Naive thymus-derived CD4-positive, alpha-beta T cell (primary cell): Measurements from ENCODE around the gene HNRNPA1. TPM values are rescaled to one million over a fixed set of nuclear protein-coding genes. Genes with fewer than 3 reads are reported as not detected.

Experiments
- ATAC-seq: fragments of 150-1000 bp; cut with Tn5 transposase; 2 replicates; pipeline ENCODE4 v1.10.0; 2021; ENCODE audit warnings: mild to moderate bottlenecking, moderate library complexity
- CTCF ChIA-PET: fragments of 350-600 bp; sonication (Branson Sonifier 250); formaldehyde crosslinking; loops from one replicate; lab custom pipeline; 2021; ENCODE audit warnings: antibody characterized with exemption; lab: Charles Lee
- POLR2A ChIA-PET: fragments of 350-600 bp; sonication (Branson Sonifier 250); formaldehyde crosslinking; loops from one replicate; lab custom pipeline; 2021; ENCODE audit warnings: antibody characterized with exemption, inconsistent platforms; lab: Charles Lee
- DNase-seq, 9 donors: peaks; one replicate each; pipeline versions ENCODE4 v3.0.0 to v3.0.0-alpha.2; 2020 to 2022; ENCODE audit warnings: mixed read lengths in 1 of 9
- H3K27ac ChIP-seq: one replicate; pipeline ENCODE4 v1.7.0; 2013; ENCODE audit warnings: mild to moderate bottlenecking, low read depth, low read length, moderate library complexity
- H3K27me3 ChIP-seq, 2 donors: one replicate each; pipeline ENCODE4 v1.7.0; 2013; ENCODE audit warnings: low read length in 2 of 2, mild to moderate bottlenecking in 2 of 2, moderate library complexity in 2 of 2; ENCODE audit not compliant: control insufficient read depth in 2 of 2, insufficient read depth in 2 of 2
- H3K36me3 ChIP-seq, 3 experiments: 1 replicate in 2 of 3; 2 replicates in 1 of 3; pipeline ENCODE4 v1.7.0; 2013; ENCODE audit warnings: low read length in 3 of 3, mild to moderate bottlenecking in 3 of 3, moderate library complexity in 1 of 3; ENCODE audit not compliant: insufficient read depth in 3 of 3, control insufficient read depth in 2 of 3
- H3K4me1 ChIP-seq, 2 donors: one replicate each; pipeline ENCODE4 v1.7.0; 2013; ENCODE audit warnings: low read length in 2 of 2, mild to moderate bottlenecking in 2 of 2, moderate library complexity in 1 of 2; ENCODE audit not compliant: control insufficient read depth in 2 of 2, insufficient read depth in 2 of 2
- H3K4me3 ChIP-seq: 2 replicates; pipeline ENCODE4 v1.7.0; 2013; ENCODE audit warnings: mild to moderate bottlenecking, low read length
- H3K9me3 ChIP-seq, 3 experiments: 1 replicate in 2 of 3; 2 replicates in 1 of 3; pipeline ENCODE4 v1.7.0; 2013; ENCODE audit warnings: low read length in 3 of 3; ENCODE audit not compliant: control insufficient read depth in 2 of 3
- H3K27ac Mint-ChIP-seq, 9 donors: one replicate each; pipeline ENCODE4 v1.8.0; 2020 to 2022; ENCODE audit warnings: mixed read lengths in 9 of 9, mild to moderate bottlenecking in 8 of 9, moderate library complexity in 5 of 9, inconsistent platforms in 2 of 9
- H3K27me3 Mint-ChIP-seq, 5 donors: one replicate each; pipeline ENCODE4 v1.8.0; 2021 to 2022; ENCODE audit warnings: mixed read lengths in 5 of 5, mild to moderate bottlenecking in 1 of 5
- H3K36me3 Mint-ChIP-seq, 5 donors: one replicate each; pipeline ENCODE4 v1.8.0; 2020 to 2022; ENCODE audit warnings: mixed read lengths in 5 of 5, mild to moderate bottlenecking in 3 of 5, inconsistent platforms in 1 of 5
- H3K4me1 Mint-ChIP-seq, 7 donors: one replicate each; pipeline ENCODE4 v1.8.0; 2020 to 2022; ENCODE audit warnings: mixed read lengths in 7 of 7, mild to moderate bottlenecking in 3 of 7, inconsistent platforms in 1 of 7
- H3K4me3 Mint-ChIP-seq, 10 donors: one replicate each; pipeline ENCODE4 v1.8.0; 2020 to 2022; ENCODE audit warnings: mild to moderate bottlenecking in 10 of 10, mixed read lengths in 10 of 10, moderate library complexity in 6 of 10, inconsistent platforms in 2 of 10
- H3K9me3 Mint-ChIP-seq, 11 donors: one replicate each; pipeline ENCODE4 v1.8.0; 2020 to 2022; ENCODE audit warnings: mixed read lengths in 11 of 11, mild to moderate bottlenecking in 4 of 11, inconsistent platforms in 1 of 11, moderate library complexity in 1 of 11
- intact Hi-C, 2 donors: fragments of 100-400 bp; cut with micrococcal nuclease; formaldehyde crosslinking; loops; one replicate each; pipeline ENCODE4 v1.15.1; 2023
- polyA plus RNA-seq, 2 donors: library from polyadenylated mRNA; unstranded; fragments of 300-500 nt; fragmentation: Illumina TruSeq; gene quantifications; one replicate each; pipeline ENCODE4 v1.2.3, GENCODE V29; 2021
- total RNA-seq, 6 experiments: library from RNA in 5 of 6; stranded (reverse) in 5 of 6; gene quantifications; 1 replicate in 5 of 6; 2 replicates in 1 of 6; pipeline ENCODE4 v1.2.3 and lab custom pipeline; 2021 to 2026

Gene HNRNPA1
- total and polyA plus RNA-seq, 7 experiments from 2014 or later: 933 to 1,660 (median 1,045) TPM

DNA sequence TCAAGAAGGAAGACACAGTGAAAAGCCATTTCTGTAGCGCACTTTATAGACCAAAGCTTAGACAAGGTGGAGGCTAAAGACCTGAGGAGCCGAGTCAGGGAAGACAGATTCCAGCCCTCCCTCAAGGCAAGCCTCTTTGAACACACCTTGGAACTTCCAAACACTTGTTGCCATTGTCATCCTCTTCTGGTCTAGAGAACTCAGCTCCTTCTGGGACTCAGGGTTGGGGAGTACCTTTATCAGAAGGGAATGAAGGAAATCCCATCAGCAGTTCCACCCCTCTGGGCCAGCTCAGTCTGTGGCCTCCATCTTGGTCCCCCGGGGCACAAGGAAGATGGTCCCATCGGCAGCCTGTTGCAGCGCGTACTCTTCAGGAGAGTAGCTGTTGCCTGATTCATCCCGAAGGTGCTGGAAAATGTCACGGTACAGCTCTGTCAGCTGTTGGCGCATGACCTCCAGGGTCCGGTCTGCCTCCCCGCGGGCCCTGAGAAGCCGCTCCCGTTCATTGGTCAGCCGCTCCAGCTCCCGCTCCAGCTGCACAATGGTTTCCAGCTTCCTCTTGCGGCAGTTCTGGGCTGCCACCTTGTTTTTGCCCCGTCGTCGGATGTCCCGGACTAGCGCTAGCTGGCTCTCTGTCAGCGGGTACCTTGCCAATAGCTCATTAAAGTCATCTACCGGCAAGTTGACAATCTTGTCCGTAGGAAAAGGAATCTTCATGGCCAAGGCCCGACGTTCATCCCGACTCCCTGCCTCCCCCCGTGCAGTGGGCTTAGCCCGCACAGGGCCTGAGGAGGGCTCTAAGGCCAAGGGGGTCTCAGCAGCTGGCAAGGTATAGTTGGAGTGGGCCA is 11.8 kb downstream of the HNRNPA1 start:
- intact Hi-C loops: loop anchor here in 1 of 2 donors (5.0 kb wide), 1 partner anchor 145 kb away; no protein-coding TSS in a partner anchor
- ChIA-PET CTCF (interaction anchor here (0.7 to 6.1 kb wide), 14 partner anchors 9 to 147 kb away, joined by 3 to 41 read pairs (median 5); partner anchors contain the start of genes CBX5 and HNRNPA1), POLR2A (interaction anchor here (0.8 to 6.6 kb wide), 7 partner anchors 8 to 71 kb away, joined by 3 to 59 read pairs (median 7); partner anchors contain the start of genes CBX5 and HNRNPA1)
- Histone ChIP-seq H3K9me3 (no peaks in the 10 kb centered on the region), H3K27me3 (no peaks in the 10 kb centered on the region), H3K4me1 (no peaks in the 10 kb centered on the region), H3K4me3 (no peak overlapping the region), H3K36me3 (peaks cover 7 to 21% (median 8%) of the 10 kb centered on the region in 3 experiments), H3K27ac (no peak overlapping the region)
- no peak for DNase-seq
- H3K9me3 Mint-ChIP-seq: no peaks in the 10 kb centered on the region
- H3K27ac Mint-ChIP-seq: no peak overlapping the region
- ATAC-seq: no peak
- peaks cover 0 to 9% (median 2%) of the 10 kb centered on the region in 5 donors for H3K36me3 Mint-ChIP-seq
- no peak overlapping the region for H3K4me3 Mint-ChIP-seq
- H3K4me1 Mint-ChIP-seq: peaks cover 0 to 12% (median under 1%) of the 10 kb centered on the region in 7 donors
- peaks cover 0 to 3% (median 0%) of the 10 kb centered on the region in 5 donors for H3K27me3 Mint-ChIP-seq

- Mint-ChIP-seq H3K27ac (peak overlapping the region in 1 of 9 donors; percentile 58), H3K27me3 (peaks cover 0 to 6% (median 0%) of the 10 kb centered on the region in 5 donors), H3K4me1 (peaks cover 3 to 15% (median 3%) of the 10 kb centered on the region in 7 donors), H3K36me3 (peaks cover 0 to 4% (median 0%) of the 10 kb centered on the region in 5 donors), H3K4me3 (no peak overlapping the region), H3K9me3 (no peaks in the 10 kb centered on the region)
- Histone ChIP-seq H3K4me3 (no peak overlapping the region), H3K27ac (no peak overlapping the region), H3K27me3 (no peaks in the 10 kb centered on the region), H3K4me1 (no peaks in the 10 kb centered on the region), H3K36me3 (peaks cover 3 to 15% (median 5%) of the 10 kb centered on the region in 3 experiments), H3K9me3 (no peaks in the 10 kb centered on the region)
- POLR2A ChIA-PET: interaction anchor here (1.2 to 6.6 kb wide), 6 partner anchors 9 to 70 kb away, joined by 3 to 59 read pairs (median 8); partner anchors contain the start of genes CBX5 and HNRNPA1
- DNase-seq: no peak
- CTCF ChIA-PET: interaction anchor here (0.6 to 6.1 kb wide), 14 partner anchors 13 to 159 kb away, joined by 3 to 41 read pairs (median 6); partner anchors contain the start of genes CBX5 and HNRNPA1
- intact Hi-C loops: loop anchor here in 1 of 2 donors (5.0 kb wide), 1 partner anchor 144 kb away; no protein-coding TSS in a partner anchor
- no peak for ATAC-seq
Observed at GRCh38 chr12:54292931-54293241, 12.4 kb downstream of the HNRNPA1 start.

DNA sequence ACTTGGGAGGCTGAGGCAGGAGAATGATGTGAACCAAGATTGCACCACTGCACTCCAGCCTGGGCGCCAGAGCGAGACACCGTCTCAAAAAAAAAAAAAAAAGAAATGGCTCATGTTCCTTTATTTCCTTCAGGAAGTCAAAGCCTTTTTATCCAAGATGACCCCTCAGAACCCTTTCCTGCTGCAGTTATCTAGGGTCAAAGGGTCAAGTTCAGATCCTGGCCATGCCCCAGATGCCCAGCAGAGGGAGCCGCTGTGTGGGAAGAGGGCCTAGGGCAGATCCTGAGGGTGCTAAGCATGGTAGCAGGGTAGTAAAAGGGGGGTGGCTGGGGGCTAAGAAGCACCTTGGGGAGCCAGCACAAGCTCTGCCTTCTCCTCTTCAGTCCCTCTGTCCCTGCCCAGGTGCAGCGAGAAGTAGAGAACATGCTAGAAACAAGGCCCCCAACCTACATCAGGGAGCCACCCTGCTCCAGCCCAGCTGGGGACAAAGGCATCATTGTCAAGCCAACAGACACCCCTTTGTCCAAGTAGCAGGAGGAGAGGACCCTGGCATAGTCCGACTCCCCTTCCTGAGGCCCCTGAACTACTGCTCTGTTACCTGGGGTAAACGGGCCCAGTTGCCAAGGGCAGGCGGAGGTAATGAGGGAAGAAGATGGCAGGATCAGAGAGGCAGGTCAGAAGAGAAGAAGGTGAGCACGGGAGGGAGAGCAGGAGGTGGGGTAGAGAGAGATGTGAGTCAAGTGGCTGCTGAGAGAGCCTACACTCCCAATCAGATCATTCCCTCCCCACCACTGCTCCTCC is 13.8 kb downstream of the HNRNPA1 start:
- Mint-ChIP-seq H3K9me3 (no peaks in the 10 kb centered on the region), H3K27ac (no peak overlapping the region), H3K36me3 (no peaks in the 10 kb centered on the region), H3K27me3 (peaks cover 0 to 20% (median 5%) of the 10 kb centered on the region in 5 donors), H3K4me3 (no peak overlapping the region), H3K4me1 (peaks cover 5 to 22% (median 6%) of the 10 kb centered on the region in 7 donors)
- ChIA-PET CTCF (interaction anchor here (0.7 to 6.1 kb wide), 16 partner anchors 10 to 158 kb away, joined by 3 to 41 read pairs (median 5); partner anchors contain the start of genes CBX5, COPZ1 and HNRNPA1), POLR2A (interaction anchor here (1.0 to 6.6 kb wide), 5 partner anchors 8 to 61 kb away, joined by 3 to 59 read pairs (median 7); partner anchors contain the start of genes CBX5 and HNRNPA1)
- peaks cover 0 to under 1% (median 0%) of the 10 kb centered on the region in 3 experiments for H3K36me3 ChIP-seq
- no peak overlapping the region for H3K27ac ChIP-seq
- ATAC-seq: peak; percentile 76
- no peak overlapping the region for H3K4me3 ChIP-seq
- DNase-seq: peak in 8 of 9 donors; percentile 22 to 70 (median 44)
- H3K4me1 ChIP-seq: no peaks in the 10 kb centered on the region
- intact Hi-C loops: loop anchor here (1.0 to 5.0 kb wide), 5 partner anchors 30 to 143 kb away; no protein-coding TSS in a partner anchor
- no peaks in the 10 kb centered on the region for H3K9me3 ChIP-seq
- H3K27me3 ChIP-seq: no peaks in the 10 kb centered on the region

- Mint-ChIP-seq H3K27ac (no peak overlapping the region), H3K4me3 (no peak overlapping the region), H3K9me3 (no peaks in the 10 kb centered on the region), H3K4me1 (peaks cover 5 to 24% (median 6%) of the 10 kb centered on the region in 7 donors), H3K27me3 (peaks cover 7 to 27% (median 12%) of the 10 kb centered on the region in 5 donors), H3K36me3 (no peaks in the 10 kb centered on the region)
- Histone ChIP-seq H3K36me3 (no peaks in the 10 kb centered on the region), H3K4me1 (no peaks in the 10 kb centered on the region), H3K27ac (no peak overlapping the region), H3K9me3 (no peaks in the 10 kb centered on the region), H3K27me3 (peaks cover 0 to 6% of the 10 kb centered on the region in 2 donors), H3K4me3 (no peak overlapping the region)
- POLR2A ChIA-PET: interaction anchor here (1.0 to 6.6 kb wide), 3 partner anchors 8 to 61 kb away, joined by 3 to 59 read pairs (median 5); partner anchors contain the start of genes CBX5 and HNRNPA1
- intact Hi-C loops: loop anchor here (1.0 to 5.0 kb wide), 5 partner anchors 29 to 142 kb away; no protein-coding TSS in a partner anchor
- CTCF ChIA-PET: interaction anchor here (0.7 to 6.1 kb wide), 8 partner anchors 9 to 80 kb away, joined by 3 to 41 read pairs (median 8); no protein-coding TSS in a partner anchor
- ATAC-seq (no peak), DNase-seq (no peak)
Observed at GRCh38 chr12:54294953-54295566, 14.5 kb downstream of the HNRNPA1 start.

DNA sequence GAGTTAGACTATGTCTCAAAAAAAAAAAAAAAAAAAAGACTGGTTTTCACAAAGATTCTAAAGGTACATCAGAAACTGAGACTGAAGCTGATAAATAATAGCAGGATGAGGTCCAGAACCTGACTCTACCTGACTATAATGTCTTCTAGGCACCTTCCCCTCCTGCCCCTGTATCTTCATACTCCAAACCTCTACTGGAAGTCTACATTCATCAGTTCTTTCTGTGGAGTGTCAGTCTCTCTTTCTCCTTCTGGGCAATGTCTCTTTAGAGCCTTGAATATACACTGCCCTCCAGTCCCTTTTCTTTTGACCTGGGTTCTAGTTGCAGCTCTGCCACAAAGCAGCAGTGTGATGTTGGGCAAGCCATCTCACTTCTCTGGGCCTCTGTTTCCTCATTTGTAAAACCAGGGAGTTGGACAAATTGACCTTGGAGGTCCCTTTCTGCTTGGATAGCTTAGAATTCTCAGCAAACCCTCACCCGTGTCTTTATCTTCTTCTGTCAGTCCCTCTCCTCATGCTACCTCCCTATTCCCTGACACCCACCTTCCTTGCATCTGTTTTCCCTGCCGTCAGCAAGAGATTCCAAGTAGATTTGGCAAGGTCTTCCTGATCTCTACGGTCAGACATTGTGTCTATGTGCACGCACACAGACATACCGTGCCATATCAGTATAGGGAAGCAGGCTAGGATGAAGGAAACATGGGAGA is 16.0 kb downstream of the HNRNPA1 start:
- no peaks in the 10 kb centered on the region for H3K36me3 Mint-ChIP-seq
- no peaks in the 10 kb centered on the region for H3K9me3 Mint-ChIP-seq
- CTCF ChIA-PET: interaction anchor here (0.6 to 6.1 kb wide), 6 partner anchors 28 to 83 kb away, joined by 3 to 41 read pairs (median 4); partner anchors contain the start of gene COPZ1
- Histone ChIP-seq H3K4me1 (peaks cover 0 to 4% of the 10 kb centered on the region in 2 donors), H3K9me3 (no peaks in the 10 kb centered on the region), H3K27ac (peak overlapping the region; percentile 18), H3K36me3 (no peaks in the 10 kb centered on the region), H3K4me3 (no peak overlapping the region), H3K27me3 (peaks cover 6 to 9% of the 10 kb centered on the region in 2 donors)
- peaks cover 6 to 37% (median 12%) of the 10 kb centered on the region in 7 donors for H3K4me1 Mint-ChIP-seq
- POLR2A ChIA-PET: interaction anchor here (0.6 to 2.0 kb wide), 2 partner anchors 10 to 32 kb away, joined by 5 to 6 read pairs; no protein-coding TSS in a partner anchor
- H3K27me3 Mint-ChIP-seq: peaks cover 16 to 42% (median 21%) of the 10 kb centered on the region in 5 donors
- no peak for DNase-seq
- H3K27ac Mint-ChIP-seq: peak overlapping the region in 1 of 9 donors; percentile 7
- H3K4me3 Mint-ChIP-seq: no peak overlapping the region
- ATAC-seq: no peak
- intact Hi-C loops: no loop called here
